Mesenchymal stem cell (in vitro differentiated cells and primary cell): ENCODE data around the gene TSPAN8.

Experiments used
- DNase-seq: peaks from one replicate; pipeline ENCODE4 v3.0.0-alpha.2; 2013
- H2AFZ ChIP-seq: one replicate; pipeline ENCODE4 v1.6.1; 2013; ENCODE audit warnings: low read depth, mild to moderate bottlenecking, control low read depth, inconsistent platforms, low read length, moderate library complexity
- H2AK5ac ChIP-seq: 2 replicates; pipeline ENCODE4 v1.6.1; 2013; ENCODE audit warnings: low read length, moderate library complexity, mild to moderate bottlenecking, inconsistent platforms; ENCODE audit not compliant: severe bottlenecking
- H2BK120ac ChIP-seq: one replicate; pipeline ENCODE4 v1.6.1; 2013; ENCODE audit warnings: low read depth, mild to moderate bottlenecking, inconsistent platforms, low read length, moderate library complexity
- H2BK12ac ChIP-seq, 2 experiments: one replicate each; pipeline ENCODE4 v1.6.1; 2013; ENCODE audit warnings: inconsistent platforms in 2 of 2, low read length in 2 of 2, mild to moderate bottlenecking in 2 of 2, moderate library complexity in 2 of 2, control low read depth in 1 of 2
- H2BK15ac ChIP-seq: one replicate; pipeline ENCODE4 v1.6.1; 2013; ENCODE audit warnings: mild to moderate bottlenecking, low read depth, inconsistent platforms; ENCODE audit not compliant: poor library complexity, severe bottlenecking
- H2BK5ac ChIP-seq: 2 replicates; pipeline ENCODE4 v1.6.1; 2013; ENCODE audit warnings: low read depth, mild to moderate bottlenecking, low read length, control low read depth, inconsistent platforms; ENCODE audit not compliant: poor library complexity, severe bottlenecking
- H3K14ac ChIP-seq, 2 experiments: one replicate each; pipeline ENCODE4 v1.6.1; 2013; ENCODE audit warnings: inconsistent platforms in 2 of 2, low read length in 2 of 2, control low read depth in 1 of 2, mild to moderate bottlenecking in 1 of 2, moderate library complexity in 1 of 2
- H3K18ac ChIP-seq, 2 experiments: one replicate each; pipeline ENCODE4 v1.6.1; 2013; ENCODE audit warnings: inconsistent platforms in 2 of 2, low read length in 2 of 2, control low read depth in 1 of 2, low read depth in 1 of 2, mild to moderate bottlenecking in 1 of 2
- H3K23ac ChIP-seq, 2 experiments: one replicate each; pipeline ENCODE4 v1.6.1; 2013; ENCODE audit warnings: inconsistent platforms in 2 of 2, low read length in 2 of 2, mild to moderate bottlenecking in 2 of 2, moderate library complexity in 2 of 2, control low read depth in 1 of 2
- H3K27ac ChIP-seq: 2 replicates; pipeline ENCODE4 v1.5.1; 2013; ENCODE audit warnings: mild to moderate bottlenecking, moderate library complexity, low read length, control low read depth, inconsistent platforms; ENCODE audit not compliant: poor library complexity, severe bottlenecking
- H3K27me3 ChIP-seq, 2 experiments: 2 replicates each; pipeline versions ENCODE4 v1.6.1 to v1.7.0; 2013; ENCODE audit warnings: low read length in 2 of 2, mild to moderate bottlenecking in 2 of 2, moderate library complexity in 2 of 2, control low read depth in 1 of 2, inconsistent platforms in 1 of 2; ENCODE audit not compliant: control insufficient read depth in 1 of 2, insufficient read depth in 1 of 2
- H3K36me3 ChIP-seq, 2 experiments: 2 replicates each; pipeline versions ENCODE4 v1.6.1 to v1.7.0; 2013; ENCODE audit warnings: low read length in 2 of 2, control low read depth in 1 of 2, inconsistent platforms in 1 of 2, low read depth in 1 of 2, mild to moderate bottlenecking in 1 of 2; ENCODE audit not compliant: insufficient read depth in 2 of 2, control insufficient read depth in 1 of 2
- H3K4ac ChIP-seq, 2 experiments: one replicate each; pipeline ENCODE4 v1.6.1; 2013; ENCODE audit warnings: inconsistent platforms in 2 of 2, low read length in 2 of 2, mild to moderate bottlenecking in 2 of 2, moderate library complexity in 2 of 2, control low read depth in 1 of 2, low read depth in 1 of 2
- H3K4me1 ChIP-seq: 2 replicates; pipeline ENCODE4 v1.6.1; 2013; ENCODE audit warnings: low read depth, low read length, control low read depth; ENCODE audit not compliant: control insufficient read depth, insufficient read depth
- H3K4me2 ChIP-seq: 2 replicates; pipeline ENCODE4 v1.6.1; 2013; ENCODE audit warnings: low read length, mild to moderate bottlenecking, inconsistent platforms; ENCODE audit not compliant: poor library complexity, severe bottlenecking
- H3K4me3 ChIP-seq, 2 experiments: 2 replicates each; pipeline versions ENCODE4 v1.5.1 to v1.7.0; 2013; ENCODE audit warnings: low read length in 2 of 2, mild to moderate bottlenecking in 2 of 2, control low read depth in 1 of 2, low read depth in 1 of 2; ENCODE audit not compliant: insufficient read depth in 1 of 2
- H3K79me1 ChIP-seq: replicated peaks from 2 replicates; pipeline ENCODE4 v1.6.1; 2013; ENCODE audit warnings: mild to moderate bottlenecking, control low read depth, low read length, inconsistent platforms; ENCODE audit not compliant: poor library complexity, severe bottlenecking
- H3K9ac ChIP-seq: 2 replicates; pipeline ENCODE4 v1.7.0; 2013; ENCODE audit warnings: mild to moderate bottlenecking, low read length, moderate library complexity
- H3K9me3 ChIP-seq: 2 replicates; pipeline ENCODE4 v1.7.0; 2013; ENCODE audit warnings: mild to moderate bottlenecking, low read length; ENCODE audit not compliant: control insufficient read depth
- H4K8ac ChIP-seq: one replicate; pipeline ENCODE4 v1.6.1; 2013; ENCODE audit warnings: inconsistent platforms, mild to moderate bottlenecking, low read length, moderate library complexity
- H4K91ac ChIP-seq: one replicate; pipeline ENCODE4 v1.6.1; 2013; ENCODE audit warnings: mild to moderate bottlenecking, low read length, inconsistent platforms
- WGBS: methylation state at CpG from one replicate; pipeline ENCODE4 v1.1.7; 2013; ENCODE audit warnings: mixed read lengths; 5-methylcytosine and 5-hydroxymethylcytosine counted together

The TSPAN8 gene

GRCh38 chr12:71170456-71170855 is 12.7 kb upstream of the TSPAN8 start:
- H4K91ac ChIP-seq: no peak overlapping the region
- H2BK120ac ChIP-seq: no peak overlapping the region
- no peaks in the 10 kb centered on the region for H3K79me1 ChIP-seq
- no peak overlapping the region for H2AK5ac ChIP-seq
- H2BK5ac ChIP-seq: no peak overlapping the region
- no peak overlapping the region for H3K27ac ChIP-seq
- DNase-seq: no peak
- no peak overlapping the region for H3K9ac ChIP-seq
- no peak overlapping the region for H3K4me3 ChIP-seq
- no peak overlapping the region for H3K4me2 ChIP-seq
- no peaks in the 10 kb centered on the region for H3K27me3 ChIP-seq
- 48% methylated on average over 1 of the region's 1 CpG for WGBS
- H3K9me3 ChIP-seq: no peaks in the 10 kb centered on the region
- no peak overlapping the region for H3K4ac ChIP-seq
- peaks cover 0 to 3% of the 10 kb centered on the region in 2 experiments for H3K36me3 ChIP-seq
- no peak overlapping the region for H3K14ac ChIP-seq
- no peak overlapping the region for H3K18ac ChIP-seq
- no peak overlapping the region for H3K23ac ChIP-seq
- H2BK12ac ChIP-seq: no peak overlapping the region
- H3K4me1 ChIP-seq: no peaks in the 10 kb centered on the region
- H2AFZ ChIP-seq: no peak overlapping the region
- H2BK15ac ChIP-seq: no peak overlapping the region
- H4K8ac ChIP-seq: no peak overlapping the region

DNA sequence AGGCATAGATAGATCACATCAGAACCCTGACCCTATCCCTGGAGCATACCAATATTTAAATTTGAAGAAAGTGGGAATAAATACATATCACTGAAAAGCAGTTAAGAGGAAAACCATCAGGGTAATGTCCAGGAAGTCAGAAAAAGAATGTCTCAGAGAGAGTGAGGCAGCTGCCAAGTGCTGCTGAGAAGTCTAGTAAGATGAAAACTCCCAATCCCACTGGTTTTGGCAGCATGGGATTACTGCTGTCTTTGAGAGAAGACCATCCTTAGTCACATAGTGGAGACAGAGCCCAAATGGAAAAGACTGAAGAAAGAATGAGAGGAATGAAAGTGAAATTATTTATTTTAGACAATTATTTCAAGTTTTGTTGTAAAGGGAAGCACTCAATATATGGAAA is 11.5 kb upstream of the TSPAN8 start:
- Histone ChIP-seq H4K8ac (no peak overlapping the region), H3K4me3 (no peak overlapping the region), H2BK120ac (no peak overlapping the region)

GRCh38 chr12:71166862-71167496 is 9.2 kb upstream of the TSPAN8 start:
- no peak overlapping the region for H3K23ac ChIP-seq
- no peak overlapping the region for H2BK120ac ChIP-seq
- H3K27me3 ChIP-seq: no peaks in the 10 kb centered on the region
- peaks cover 0 to 3% of the 10 kb centered on the region in 2 experiments for H3K36me3 ChIP-seq
- 84% methylated on average over 3 of the region's 4 CpGs for WGBS
- H3K4me1 ChIP-seq: no peaks in the 10 kb centered on the region
- no peak for DNase-seq
- H3K4me2 ChIP-seq: no peak overlapping the region
- H4K91ac ChIP-seq: no peak overlapping the region
- H2AK5ac ChIP-seq: no peak overlapping the region
- H3K4me3 ChIP-seq: no peak overlapping the region
- H2BK5ac ChIP-seq: no peak overlapping the region
- H2AFZ ChIP-seq: no peak overlapping the region
- H3K18ac ChIP-seq: no peak overlapping the region
- H3K4ac ChIP-seq: no peak overlapping the region
- no peak overlapping the region for H3K27ac ChIP-seq
- no peaks in the 10 kb centered on the region for H3K79me1 ChIP-seq
- no peak overlapping the region for H3K9ac ChIP-seq
- H3K9me3 ChIP-seq: no peaks in the 10 kb centered on the region
- no peak overlapping the region for H2BK15ac ChIP-seq
- H2BK12ac ChIP-seq: no peak overlapping the region
- no peak overlapping the region for H3K14ac ChIP-seq
- no peak overlapping the region for H4K8ac ChIP-seq

More for the DNA sequence above, 11.5 kb upstream of the TSPAN8 start:
- no peak overlapping the region for H2BK12ac ChIP-seq
- no peak overlapping the region for H3K18ac ChIP-seq
- H2AK5ac ChIP-seq: no peak overlapping the region
- no peak overlapping the region for H2AFZ ChIP-seq
- H3K9me3 ChIP-seq: no peaks in the 10 kb centered on the region
- H3K4me2 ChIP-seq: no peak overlapping the region
- peaks cover 0 to 3% of the 10 kb centered on the region in 2 experiments for H3K36me3 ChIP-seq
- H2BK15ac ChIP-seq: no peak overlapping the region
- H3K9ac ChIP-seq: no peak overlapping the region
- H3K27ac ChIP-seq: no peak overlapping the region
- H2BK5ac ChIP-seq: no peak overlapping the region
- no peak overlapping the region for H4K91ac ChIP-seq
- no peak overlapping the region for H3K23ac ChIP-seq
- H3K27me3 ChIP-seq: no peaks in the 10 kb centered on the region
- no peak overlapping the region for H3K4ac ChIP-seq
- no peaks in the 10 kb centered on the region for H3K79me1 ChIP-seq
- no peak for DNase-seq
- H3K4me1 ChIP-seq: no peaks in the 10 kb centered on the region
- H3K14ac ChIP-seq: no peak overlapping the region

- Histone ChIP-seq H3K14ac (no peak overlapping the region), H3K9ac (no peak overlapping the region), H3K4me3 (no peak overlapping the region), H2BK15ac (no peak overlapping the region), H3K23ac (no peak overlapping the region), H3K18ac (no peak overlapping the region), H3K36me3 (peaks cover 0 to 3% of the 10 kb centered on the region in 2 experiments), H3K9me3 (no peaks in the 10 kb centered on the region), H3K4ac (no peak overlapping the region), H3K79me1 (no peaks in the 10 kb centered on the region), H3K27me3 (no peaks in the 10 kb centered on the region), H3K4me2 (no peak overlapping the region), H2AK5ac (no peak overlapping the region), H3K4me1 (no peaks in the 10 kb centered on the region), H2BK5ac (no peak overlapping the region), H4K8ac (no peak overlapping the region), H2BK12ac (no peak overlapping the region), H2AFZ (no peak overlapping the region), H4K91ac (no peak overlapping the region), H2BK120ac (no peak overlapping the region), H3K27ac (no peak overlapping the region)
- DNase-seq: no peak
- 95% methylated on average over 21 of the region's 34 CpGs for WGBS
Measured at GRCh38 chr12:71166280-71166679, 8.5 kb upstream of the TSPAN8 start.
